ENCODE results near the gene STK39. TPM values are rescaled to one million over a fixed set of nuclear protein-coding genes. Genes with fewer than 3 reads are reported as not detected.

STK39 gene
- total RNA-seq, 1 donor from 2014 or later = 28.2 TPM

GRCh38 chr2:168159754-168160585 lies 87.4 kb downstream of the STK39 start:
- no peaks in the 10 kb centered on the region for H3K9me3 Mint-ChIP-seq
- peaks cover 15% of the 10 kb centered on the region for H3K36me3 Mint-ChIP-seq (ENCODE audit: low read depth)
- DNase-seq (ENCODE audit: low read depth, low spot score) = no peak
- TF ChIP-seq CTCF (conservative IDR thresholded peaks at IDR 0.05) = no peak
- H3K4me1 Mint-ChIP-seq = peaks cover 6% of the 10 kb centered on the region
- no peaks in the 10 kb centered on the region for H3K27me3 Mint-ChIP-seq (ENCODE audit: low read depth)
- H3K4me3 Mint-ChIP-seq = no peak overlapping the region
- H3K27ac Mint-ChIP-seq (ENCODE audit: unreplicated experiment) = no peak overlapping the region

GRCh38 chr2:168158586-168158985 lies 88.8 kb downstream of the STK39 start:
- DNase-seq (ENCODE audit: low read depth, low spot score) = no peak
- Mint-ChIP-seq H3K27me3 (ENCODE audit: low read depth) (no peaks in the 10 kb centered on the region), H3K27ac (ENCODE audit: unreplicated experiment) (no peak overlapping the region), H3K36me3 (ENCODE audit: low read depth) (peaks cover 15% of the 10 kb centered on the region), H3K4me1 (peaks cover 6% of the 10 kb centered on the region), H3K9me3 (no peaks in the 10 kb centered on the region), H3K4me3 (no peak overlapping the region)
- no peak for TF ChIP-seq CTCF (conservative IDR thresholded peaks at IDR 0.05)

GRCh38 chr2:168157926-168158325 lies 89.5 kb downstream of the STK39 start:
- no peak for DNase-seq (ENCODE audit: low read depth, low spot score)
- no peak overlapping the region for H3K27ac Mint-ChIP-seq (ENCODE audit: unreplicated experiment)
- no peaks in the 10 kb centered on the region for H3K9me3 Mint-ChIP-seq
- H3K4me1 Mint-ChIP-seq = peaks cover 6% of the 10 kb centered on the region
- no peak overlapping the region for H3K4me3 Mint-ChIP-seq
- H3K27me3 Mint-ChIP-seq (ENCODE audit: low read depth) = no peaks in the 10 kb centered on the region
- no peak for TF ChIP-seq CTCF (conservative IDR thresholded peaks at IDR 0.05)
- peaks cover 10% of the 10 kb centered on the region for H3K36me3 Mint-ChIP-seq (ENCODE audit: low read depth)

GRCh38 chr2:168157070-168157469 lies 90.3 kb downstream of the STK39 start:
- Mint-ChIP-seq H3K4me3 (no peak overlapping the region), H3K4me1 (peaks cover 15% of the 10 kb centered on the region), H3K36me3 (ENCODE audit: low read depth) (peaks cover 14% of the 10 kb centered on the region), H3K27ac (ENCODE audit: unreplicated experiment) (no peak overlapping the region), H3K27me3 (ENCODE audit: low read depth) (no peaks in the 10 kb centered on the region), H3K9me3 (no peaks in the 10 kb centered on the region)
- DNase-seq (ENCODE audit: low read depth, low spot score) = no peak
- no peak for TF ChIP-seq CTCF (conservative IDR thresholded peaks at IDR 0.05)

GRCh38 chr2:168156661-168157060 lies 90.7 kb downstream of the STK39 start:
- no peaks in the 10 kb centered on the region for H3K27me3 Mint-ChIP-seq (ENCODE audit: low read depth)
- H3K36me3 Mint-ChIP-seq (ENCODE audit: low read depth) = peaks cover 14% of the 10 kb centered on the region
- H3K9me3 Mint-ChIP-seq = no peaks in the 10 kb centered on the region
- H3K4me1 Mint-ChIP-seq = peaks cover 15% of the 10 kb centered on the region
- no peak for TF ChIP-seq CTCF (conservative IDR thresholded peaks at IDR 0.05)
- no peak overlapping the region for H3K4me3 Mint-ChIP-seq
- H3K27ac Mint-ChIP-seq (ENCODE audit: unreplicated experiment) = peak overlapping the region; percentile 36
- no peak for DNase-seq (ENCODE audit: low read depth, low spot score)

All from neural crest cell (in vitro differentiated cells).